Measurements from ENCODE around the gene ZNF664. TPM values are rescaled to one million over a fixed set of nuclear protein-coding genes. Genes with fewer than 3 reads are reported as not detected.

Gene ZNF664
- total and polyA plus RNA-seq, 9 of the 15 experiments (the other 6 are each of a cell fraction or from before 2014, with no cell fraction given): 3.3 to 101 (median 63.6) TPM

GRCh38 chr12:123972457-123973401 is at the start of gene ZNF664, which contains the start of gene CCDC92 (continued):
- TF ChIP-seq ARID4B (CRISPR knock-in tag; IDR thresholded peaks at IDR 0.05) (0 out of 2 replicates have a peak, but pooled peaks have one; percentile 18), CSDE1 (IDR thresholded peaks at IDR 0.05) (no peak), SUPT5H (IDR thresholded peaks at IDR 0.05) (0 out of 2 replicates have a peak, but pooled peaks have one; percentile 26), KDM4B (IDR thresholded peaks at IDR 0.05; ENCODE audit: borderline replicate concordance in 2 of 2, low read depth in 1 of 2) (peak in 1 of 2 experiments; percentile 64; a peak in 1 of 4 replicates), HOXB6 (CRISPR knock-in tag; IDR thresholded peaks at IDR 0.05; ENCODE audit: borderline replicate concordance) (no peak), SRSF9 (IDR thresholded peaks at IDR 0.05; ENCODE audit: borderline replicate concordance, low read depth, low read length) (no peak), ZNF41 (CRISPR knock-in tag; conservative IDR thresholded peaks at IDR 0.05) (no peak), SPI1 (IDR thresholded peaks at IDR 0.05; ENCODE audit: borderline replicate concordance, low read depth, low read length) (0 out of 2 replicates have a peak, but pooled peaks have one; percentile 1), HLTF (IDR thresholded peaks at IDR 0.05) (no peak), NUFIP1 (IDR thresholded peaks at IDR 0.05; ENCODE audit: partially characterized antibody) (no peak), SAFB (IDR thresholded peaks at IDR 0.05; ENCODE audit: borderline replicate concordance, low read depth, low read length) (no peak), ZC3H8 (IDR thresholded peaks at IDR 0.05) (no peak), ZNF347 (CRISPR knock-in tag; IDR thresholded peaks at IDR 0.05; ENCODE audit: low read depth) (no peak), MXD1 (CRISPR knock-in tag; IDR thresholded peaks at IDR 0.05; ENCODE audit: borderline replicate concordance, poor library complexity, severe bottlenecking) (no peak), KLF16 (IDR thresholded peaks at IDR 0.05) (no peak), ZNF121 (CRISPR knock-in tag; conservative IDR thresholded peaks at IDR 0.05) (no peak), JUND (IDR thresholded peaks at IDR 0.05; ENCODE audit: borderline replicate concordance, low read depth, low read length) (0 out of 2 replicates have a peak, but pooled peaks have one; percentile 8), JUND (tag; IDR thresholded peaks at IDR 0.05; ENCODE audit: borderline replicate concordance, low read depth, low read length) (no peak), SNRNP70 (optimal IDR thresholded peaks at IDR 0.05; ENCODE audit: low read depth, low read length) (no peak), HNRNPL (IDR thresholded peaks at IDR 0.05; ENCODE audit: low read depth, low read length) (0 out of 2 replicates have a peak, but pooled peaks have one; percentile 7), SP1 (CRISPR knock-in tag; IDR thresholded peaks at IDR 0.05) (no peak), HIVEP1 (CRISPR knock-in tag; IDR thresholded peaks at IDR 0.05) (no peak), ZNF696 (CRISPR knock-in tag; conservative IDR thresholded peaks at IDR 0.05) (no peak), EP400 (IDR thresholded peaks at IDR 0.05) (no peak), JUNB (CRISPR knock-in tag; conservative IDR thresholded peaks at IDR 0.05) (no peak)
